Medulla oblongata (tissue), 1 donor: Measurements from ENCODE around the gene CGAS.
A peak's percentile ranks its signal among the peaks of the same experiment; 100 is the strongest.
"Not testable (repeated sequence)": the region's sequence is repeated elsewhere in the genome, so short reads cannot be mapped to it uniquely, and the experiment has no call there.

Experiments used
- DNase-seq: peaks from one replicate; pipeline ENCODE4 v3.0.0-alpha.2; 2015; ENCODE audit errors: extremely low spot score

Gene CGAS

DNA sequence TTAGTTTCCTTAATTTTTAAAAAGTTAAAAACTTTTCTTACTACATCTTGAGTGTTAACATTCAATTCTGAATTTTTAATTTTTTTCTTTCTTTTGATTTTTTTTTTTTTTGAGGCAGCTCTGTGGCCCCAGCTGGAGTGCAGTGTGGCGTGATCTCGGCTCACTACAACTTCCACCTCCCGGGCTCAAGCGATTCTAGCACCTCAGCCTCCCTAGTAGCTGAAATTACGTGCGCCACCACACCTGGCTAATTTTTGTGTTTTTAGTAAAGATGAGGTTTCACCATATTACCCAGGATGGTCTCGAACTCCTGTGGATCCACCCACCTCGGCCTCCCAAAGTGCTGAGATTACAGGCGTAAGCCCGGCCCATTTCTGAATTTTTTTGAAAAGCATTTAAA is 56.2 kb downstream of the CGAS start:
- no peak for DNase-seq

- DNase-seq = peak; percentile 47
Observed at GRCh38 chr6:73394577-73395354, 57.3 kb downstream of the CGAS start, which contains the start of gene DDX43. TSS of gene DDX43 (plus strand) at chr6:73394828. CDS start at chr6:73394906, 78 bp downstream.

DNA sequence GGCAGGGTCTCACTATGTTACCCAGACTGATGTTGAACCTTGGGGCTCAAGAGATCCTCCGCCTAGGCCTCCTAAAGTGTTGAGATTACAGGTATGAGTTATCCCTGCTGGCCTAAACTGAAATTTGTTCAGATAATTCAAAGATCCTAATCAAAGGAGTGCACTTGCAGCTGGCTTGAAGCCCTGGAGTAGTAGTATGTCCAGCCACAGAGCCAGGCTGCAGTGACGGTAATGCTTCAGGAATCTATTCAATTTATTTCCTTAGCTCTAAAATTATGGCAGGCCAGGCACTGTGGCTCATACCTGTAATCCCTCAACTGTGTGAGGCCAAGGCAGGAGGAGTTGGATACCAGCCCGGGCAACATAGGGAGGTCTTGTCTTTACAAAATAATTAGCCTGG is 58.8 kb downstream of the CGAS start:
- no peak for DNase-seq

GRCh38 chr6:73392188-73392587 is 59.9 kb downstream of the CGAS start:
- not testable (repeated sequence) for DNase-seq

DNA sequence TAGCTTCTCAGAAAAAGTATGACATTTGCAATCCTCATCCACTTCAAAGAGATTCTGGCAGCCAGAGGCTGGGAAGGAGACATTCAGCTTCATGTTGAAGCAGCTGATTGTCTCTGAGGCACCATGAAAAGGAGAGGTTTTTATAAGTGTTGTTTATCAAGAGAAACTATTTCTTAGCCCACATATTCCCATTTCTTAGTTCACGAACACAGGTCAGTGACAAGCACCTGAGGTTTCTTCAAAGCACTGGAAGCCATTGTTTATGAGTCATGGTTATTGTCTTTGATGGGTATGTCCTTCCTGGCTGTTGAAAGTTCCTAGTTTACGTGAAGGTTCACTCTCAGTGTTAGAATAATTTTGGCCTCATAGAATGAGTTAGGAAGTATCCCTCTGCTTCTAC is 60.4 kb downstream of the CGAS start:
- DNase-seq = no peak

DNA sequence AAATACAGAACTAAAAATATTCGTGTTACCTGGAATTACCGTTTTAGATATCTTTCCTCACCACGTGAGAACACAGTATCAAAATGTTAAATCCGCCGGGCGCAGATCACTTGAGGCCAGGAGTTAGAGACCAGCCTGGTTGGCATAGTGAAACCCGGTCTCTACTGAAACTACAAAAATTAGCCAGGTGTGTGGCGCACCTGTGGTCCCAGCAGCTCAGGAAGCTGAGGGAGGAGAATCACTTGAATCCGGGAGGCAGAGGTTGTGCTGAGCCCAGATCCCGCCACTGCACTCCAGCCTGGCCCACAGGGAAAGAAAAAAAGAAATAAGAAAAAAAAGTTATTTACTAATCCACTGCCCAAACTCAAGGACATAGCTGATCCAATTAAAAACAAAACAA is 62.2 kb downstream of the CGAS start:
- DNase-seq = no peak

DNA sequence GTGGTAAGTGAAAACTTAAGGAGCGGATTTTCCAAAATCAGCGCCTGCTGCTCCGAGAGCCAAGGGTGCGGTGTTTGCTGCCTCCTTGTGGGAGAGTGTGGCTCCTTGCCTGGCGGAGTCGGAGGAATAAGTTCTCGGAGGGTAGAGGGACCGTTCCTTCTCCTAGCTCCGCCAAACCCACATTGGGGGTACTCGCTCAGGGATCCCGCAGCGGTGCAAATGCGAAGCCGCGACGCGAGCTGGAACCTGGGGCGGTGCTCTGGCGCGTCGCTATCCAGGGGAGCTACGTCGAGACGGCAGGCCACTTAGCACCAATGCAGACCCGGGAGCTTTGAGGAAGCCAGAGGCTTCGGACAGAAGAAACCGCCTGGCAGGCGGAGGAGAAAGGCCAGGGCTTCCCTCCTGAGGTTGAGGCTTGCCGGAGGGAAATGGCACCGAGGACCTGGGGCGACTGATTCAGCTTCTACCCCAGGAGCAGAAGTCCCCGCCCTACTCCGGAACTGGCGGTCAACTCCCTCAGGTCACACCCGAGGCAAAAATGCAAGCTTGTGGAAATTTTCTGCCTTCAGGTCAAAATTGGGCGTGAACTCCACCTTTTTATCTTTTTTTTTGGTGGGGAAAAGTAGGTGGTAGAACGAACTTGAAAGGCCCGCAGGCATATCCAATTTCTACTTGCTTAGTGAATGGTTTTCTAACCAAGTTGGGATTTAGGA is 63.1 kb downstream of the CGAS start:
- peak; percentile 56 for DNase-seq

- DNase-seq = no peak
Observed at GRCh38 chr6:73388433-73388799, 63.7 kb downstream of the CGAS start.

DNA sequence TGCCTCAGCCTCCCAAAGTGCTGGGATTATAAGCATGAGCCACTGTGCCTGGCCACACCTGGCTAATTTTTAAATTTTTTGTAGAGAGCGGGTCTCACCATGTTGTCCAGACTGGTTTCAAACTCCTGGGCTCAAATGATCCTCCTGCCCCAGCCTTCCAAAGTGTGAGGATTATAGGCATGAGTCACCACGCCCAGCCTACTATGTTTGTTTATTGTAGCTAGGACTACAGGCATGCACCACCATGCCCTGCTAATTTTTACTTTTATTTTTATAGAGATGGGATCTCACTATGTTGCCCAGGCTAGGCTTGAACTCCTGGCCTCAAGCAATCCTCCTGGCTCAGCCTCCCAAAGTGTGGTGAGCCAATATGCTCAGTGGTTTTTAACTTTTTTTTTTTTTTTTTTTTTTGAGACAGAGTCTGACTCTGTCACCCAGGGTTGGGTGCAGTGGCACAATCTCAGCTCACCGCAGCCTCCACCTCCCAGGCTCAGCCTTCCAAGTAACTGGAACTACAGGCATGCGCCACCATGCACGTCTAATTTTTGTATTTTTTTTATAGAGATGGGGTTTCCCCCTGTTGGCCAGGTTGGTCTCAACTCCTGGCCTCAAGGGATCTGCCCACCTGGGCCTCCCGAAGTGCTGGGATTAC is 69.5 kb downstream of the CGAS start:
- DNase-seq = no peak

DNA sequence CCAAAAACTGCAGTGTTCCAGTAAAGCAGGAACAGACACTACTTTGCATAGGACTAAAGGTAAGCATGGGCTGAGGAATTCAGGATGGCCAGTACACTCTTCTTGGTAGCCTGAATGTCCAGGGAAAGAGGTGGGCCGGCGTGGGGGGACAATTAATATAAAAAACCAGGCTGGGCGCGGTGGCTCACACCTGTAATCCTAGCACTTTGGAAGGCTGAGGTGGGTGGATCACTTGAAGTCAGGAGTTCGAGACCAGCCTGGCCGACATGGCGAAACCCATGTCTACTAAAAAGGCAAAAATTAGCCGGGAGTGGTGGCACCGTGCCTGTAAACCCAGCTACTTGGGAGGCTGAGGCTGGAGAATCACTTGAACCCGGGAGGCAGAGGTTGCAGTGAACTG is 70.6 kb downstream of the CGAS start:
- DNase-seq = not testable (repeated sequence)

GRCh38 chr6:73377225-73377624 is 74.9 kb downstream of the CGAS start:
- DNase-seq = no peak

DNA sequence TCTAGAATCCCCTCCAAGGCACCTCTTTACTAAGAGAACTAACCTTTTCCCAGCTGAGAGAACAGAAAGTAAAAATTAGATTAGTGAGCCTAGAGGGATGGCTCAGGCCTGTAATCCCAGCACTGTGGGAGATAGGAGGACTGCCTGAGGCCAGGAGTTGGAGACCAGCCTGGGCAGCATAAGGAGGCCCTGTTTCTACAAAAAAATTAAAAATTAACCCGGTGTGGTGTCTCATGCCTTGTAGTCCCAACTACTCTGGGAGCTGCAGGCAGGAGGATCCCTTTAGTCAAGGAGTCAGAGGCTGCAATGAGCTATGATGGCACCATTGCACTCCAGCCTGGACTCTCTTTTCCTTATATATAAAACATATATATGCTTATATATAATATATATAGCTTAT is 76.9 kb downstream of the CGAS start:
- DNase-seq = no peak
